ENCODE results near the gene TMC5. TPM values are rescaled to one million over a fixed set of nuclear protein-coding genes. Genes with fewer than 3 reads are reported as not detected.

TMC5 gene
- total and polyA plus RNA-seq, 2 of the 8 experiments (the other 6 are each of a cell fraction or from before 2014, with no cell fraction given): 1.6 to 1.8 TPM

- TF ChIP-seq CHD7 (IDR thresholded peaks at IDR 0.05; ENCODE audit: insufficient replicate concordance, low read length) (no peak), TEAD4 (IDR thresholded peaks at IDR 0.05; ENCODE audit: low read depth, low read length) (no peak), SIN3A (conservative IDR thresholded peaks at IDR 0.05 in 1 of 2, IDR thresholded peaks at IDR 0.05 in 1 of 2; ENCODE audit: low read depth in 1 of 2, low read length in 2 of 2) (no peak), JUN (IDR thresholded peaks at IDR 0.05; ENCODE audit: low read depth, low read length) (no peak), HDAC6 (IDR thresholded peaks at IDR 0.05; ENCODE audit: low read depth, low read length) (no peak), SRF (IDR thresholded peaks at IDR 0.05; ENCODE audit: low read depth, low read length) (no peak), MAFK (IDR thresholded peaks at IDR 0.05; ENCODE audit: low read depth, low read length) (no peak)
Measured at GRCh38 chr16:19384656-19385055, 33.0 kb upstream of the TMC5 start (continued).
